CD4-positive, alpha-beta memory T cell (primary cell): ENCODE data around the gene NFATC2IP. TPM values are rescaled to one million over a fixed set of nuclear protein-coding genes. Genes with fewer than 3 reads are reported as not detected.

Experiments used
- CTCF ChIA-PET: fragments of 350-600 bp; sonication (Branson Sonifier 250); formaldehyde crosslinking; loops from one replicate; lab custom pipeline; 2021; ENCODE audit warnings: inconsistent platforms; ENCODE audit not compliant: partially characterized antibody; lab: Charles Lee
- POLR2A ChIA-PET: fragments of 350-600 bp; sonication (Branson Sonifier 250); formaldehyde crosslinking; loops from one replicate; lab custom pipeline; 2021; ENCODE audit not compliant: partially characterized antibody; lab: Charles Lee
- DNase-seq, 5 donors: peaks; one replicate each; pipeline versions ENCODE4 v3.0.0 to v3.0.0-alpha.2; 2020 to 2022; ENCODE audit warnings: mixed read lengths in 1 of 5
- H3K27ac ChIP-seq: one replicate; pipeline ENCODE4 v1.7.0; 2013; ENCODE audit warnings: low read depth, low read length
- H3K27me3 ChIP-seq: 2 replicates; pipeline ENCODE4 v1.7.0; 2013; ENCODE audit warnings: mild to moderate bottlenecking, low read length, moderate library complexity; ENCODE audit not compliant: insufficient read depth
- H3K36me3 ChIP-seq: 2 replicates; pipeline ENCODE4 v1.7.0; 2013; ENCODE audit warnings: mild to moderate bottlenecking, low read length, moderate library complexity; ENCODE audit not compliant: insufficient read depth
- H3K4me1 ChIP-seq: 2 replicates; pipeline ENCODE4 v1.7.0; 2013; ENCODE audit warnings: mild to moderate bottlenecking, low read length, moderate library complexity; ENCODE audit not compliant: insufficient read depth
- H3K4me3 ChIP-seq, 2 donors: one replicate each; pipeline ENCODE4 v1.7.0; 2013; ENCODE audit warnings: low read length in 2 of 2, mild to moderate bottlenecking in 1 of 2
- H3K9me3 ChIP-seq, 2 donors: one replicate each; pipeline ENCODE4 v1.7.0; 2013; ENCODE audit warnings: low read length in 2 of 2, control low read depth in 1 of 2; ENCODE audit not compliant: control insufficient read depth in 1 of 2
- H3K27ac Mint-ChIP-seq, 7 donors: one replicate each; pipeline ENCODE4 v1.8.0; 2020 to 2021; ENCODE audit warnings: mixed read lengths in 7 of 7, mild to moderate bottlenecking in 6 of 7, inconsistent platforms in 3 of 7, moderate library complexity in 3 of 7
- H3K27me3 Mint-ChIP-seq, 2 donors: one replicate each; pipeline ENCODE4 v1.8.0; 2020 to 2021; ENCODE audit warnings: mixed read lengths in 2 of 2
- H3K36me3 Mint-ChIP-seq, 2 donors: one replicate each; pipeline ENCODE4 v1.8.0; 2020 to 2021; ENCODE audit warnings: mixed read lengths in 2 of 2, inconsistent platforms in 1 of 2, mild to moderate bottlenecking in 1 of 2
- H3K4me1 Mint-ChIP-seq, 4 donors: one replicate each; pipeline ENCODE4 v1.8.0; 2020 to 2021; ENCODE audit warnings: mixed read lengths in 4 of 4, mild to moderate bottlenecking in 1 of 4
- H3K4me3 Mint-ChIP-seq, 8 donors: one replicate each; pipeline ENCODE4 v1.8.0; 2020 to 2021; ENCODE audit warnings: mixed read lengths in 8 of 8, mild to moderate bottlenecking in 7 of 8, moderate library complexity in 6 of 8, inconsistent platforms in 3 of 8
- H3K9me3 Mint-ChIP-seq, 8 donors: one replicate each; pipeline ENCODE4 v1.8.0; 2020 to 2021; ENCODE audit warnings: mixed read lengths in 8 of 8, mild to moderate bottlenecking in 5 of 8, inconsistent platforms in 3 of 8, moderate library complexity in 1 of 8
- intact Hi-C: fragments of 100-400 bp; cut with micrococcal nuclease; formaldehyde crosslinking; loops from one replicate; pipeline ENCODE4 v1.15.1; 2023
- polyA plus RNA-seq, 2 donors: library from polyadenylated mRNA; unstranded; fragments of 300-500 nt; fragmentation: Illumina TruSeq; gene quantifications; one replicate each; pipeline ENCODE4 v1.2.3, GENCODE V29; 2021
- total RNA-seq, 2 experiments: library from RNA; stranded (reverse); gene quantifications; one replicate each; pipeline ENCODE4 v1.2.3, GENCODE V29; 2021

The NFATC2IP gene
- total RNA-seq (100 to 1,000 TPM; 105 to 115 TPM), polyA plus RNA-seq (10 to 100 TPM; 29.3 to 30.1 TPM)

DNA sequence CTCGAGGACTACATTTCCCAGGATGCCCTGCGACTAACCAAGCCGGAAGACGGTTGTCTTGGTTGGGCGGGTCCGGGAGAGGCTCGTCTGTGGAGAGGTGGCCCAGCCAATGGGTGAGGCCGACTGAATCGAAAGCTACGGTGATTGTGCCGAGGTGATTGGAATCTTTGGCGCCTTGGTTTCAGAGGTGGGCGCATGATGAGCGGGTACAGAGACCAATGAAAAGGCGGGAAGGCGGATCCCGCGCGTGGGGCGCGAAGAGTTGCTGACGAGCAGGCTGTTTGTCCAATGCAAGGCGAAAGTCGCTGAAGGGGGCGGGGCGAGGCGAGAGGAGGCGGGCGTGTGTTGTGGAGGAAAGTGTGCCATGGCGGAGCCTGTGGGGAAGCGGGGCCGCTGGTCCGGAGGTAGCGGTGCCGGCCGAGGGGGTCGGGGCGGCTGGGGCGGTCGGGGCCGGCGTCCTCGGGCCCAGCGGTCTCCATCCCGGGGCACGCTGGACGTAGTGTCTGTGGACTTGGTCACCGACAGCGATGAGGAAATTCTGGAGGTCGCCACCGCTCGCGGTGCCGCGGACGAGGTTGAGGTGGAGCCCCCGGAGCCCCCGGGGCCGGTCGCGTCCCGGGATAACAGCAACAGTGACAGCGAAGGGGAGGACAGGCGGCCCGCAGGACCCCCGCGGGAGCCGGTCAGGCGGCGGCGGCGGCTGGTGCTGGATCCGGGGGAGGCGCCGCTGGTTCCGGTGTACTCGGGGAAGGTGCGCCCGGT lies at the start of gene NFATC2IP:
NFATC2IP (plus strand) TSS at position 290 of the 762 bp plus-strand sequence; CDS start at position 365, 75 bp downstream.
- Histone ChIP-seq H3K4me3 (peak within 1 kb of the TSS; percentile 12 to 66), H3K4me1 (peaks cover 28% of the 10 kb centered on the region), H3K36me3 (peaks cover 22% of the 10 kb centered on the region), H3K27me3 (no peaks in the 10 kb centered on the region), H3K27ac (peak within 1 kb of the TSS; percentile 70), H3K9me3 (no peaks in the 10 kb centered on the region)
- no peaks in the 10 kb centered on the region for H3K27me3 Mint-ChIP-seq
- peak within 1 kb of the TSS; percentile 68 to 96 (median 93) for H3K27ac Mint-ChIP-seq
- H3K36me3 Mint-ChIP-seq = peaks cover 3 to 22% of the 10 kb centered on the region in 2 donors
- intact Hi-C loops = loop anchor here (1.0 to 2.0 kb wide), 5 partner anchors 23 to 129 kb away; partner anchors contain the start of genes ATXN2L, LAT, RABEP2 and SPNS1
- H3K4me3 Mint-ChIP-seq = peak within 1 kb of the TSS; percentile 93 to 99 (median 96)
- ChIA-PET CTCF (interaction anchor here (0.9 to 1.0 kb wide), 2 partner anchors 80 to 129 kb away, joined by 3 read pairs; no protein-coding TSS in a partner anchor), POLR2A (interaction anchor here (0.7 to 2.8 kb wide), 15 partner anchors 14 to 128 kb away, joined by 3 to 19 read pairs (median 4); partner anchors contain the start of genes ATP2A1, ATXN2L, LAT and RABEP2)
- no peaks in the 10 kb centered on the region for H3K9me3 Mint-ChIP-seq
- DNase-seq = peak; percentile 99 to 100 (median 100)
- peaks cover 14 to 40% (median 29%) of the 10 kb centered on the region in 4 donors for H3K4me1 Mint-ChIP-seq

DNA sequence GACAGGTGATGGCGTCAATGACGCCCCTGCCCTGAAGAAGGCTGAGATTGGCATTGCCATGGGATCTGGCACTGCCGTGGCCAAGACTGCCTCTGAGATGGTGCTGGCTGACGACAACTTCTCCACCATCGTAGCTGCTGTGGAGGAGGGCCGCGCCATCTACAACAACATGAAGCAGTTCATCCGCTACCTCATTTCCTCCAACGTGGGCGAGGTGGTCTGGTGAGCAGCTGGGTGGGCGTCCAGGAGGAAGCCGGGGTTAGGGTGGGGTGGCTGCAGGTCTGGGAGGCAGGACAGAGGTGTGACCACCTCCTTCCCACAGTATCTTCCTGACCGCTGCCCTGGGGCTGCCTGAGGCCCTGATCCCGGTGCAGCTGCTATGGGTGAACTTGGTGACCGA lies 48.9 kb upstream of the NFATC2IP start:
- H3K27ac ChIP-seq = no peak overlapping the region
- Mint-ChIP-seq H3K27me3 (no peaks in the 10 kb centered on the region), H3K9me3 (no peaks in the 10 kb centered on the region), H3K27ac (no peak overlapping the region), H3K36me3 (no peaks in the 10 kb centered on the region), H3K4me3 (no peak overlapping the region), H3K4me1 (no peaks in the 10 kb centered on the region)
- no peaks in the 10 kb centered on the region for H3K27me3 ChIP-seq
- CTCF ChIA-PET = no interaction called here
- intact Hi-C loops = no loop called here
- no peaks in the 10 kb centered on the region for H3K4me1 ChIP-seq
- no peaks in the 10 kb centered on the region for H3K9me3 ChIP-seq
- DNase-seq = no peak
- H3K36me3 ChIP-seq = no peaks in the 10 kb centered on the region
- no peak overlapping the region for H3K4me3 ChIP-seq
- POLR2A ChIA-PET = interaction anchor here (1.2 to 1.5 kb wide), 2 partner anchors 23 to 55 kb away, joined by 3 read pairs; partner anchors contain the start of gene RABEP2

DNA sequence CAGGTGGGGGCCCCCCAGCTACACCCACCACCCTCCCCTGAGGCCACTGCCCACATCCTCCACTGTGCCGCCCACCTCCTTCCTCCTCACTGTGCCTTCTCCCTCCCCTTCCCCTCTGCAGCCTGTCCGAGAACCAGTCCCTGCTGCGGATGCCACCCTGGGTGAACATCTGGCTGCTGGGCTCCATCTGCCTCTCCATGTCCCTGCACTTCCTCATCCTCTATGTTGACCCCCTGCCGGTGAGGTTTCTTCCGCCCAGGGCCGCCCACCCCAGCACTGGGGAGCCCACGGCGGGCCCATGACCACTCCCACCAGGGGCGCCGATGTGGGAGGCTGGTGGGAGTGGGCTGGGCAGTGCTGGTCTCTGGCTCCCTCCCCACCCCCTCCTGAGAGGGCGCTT lies 47.8 kb upstream of the NFATC2IP start:
- Histone ChIP-seq H3K27ac (no peak overlapping the region), H3K4me1 (no peaks in the 10 kb centered on the region), H3K36me3 (no peaks in the 10 kb centered on the region), H3K4me3 (no peak overlapping the region), H3K9me3 (no peaks in the 10 kb centered on the region), H3K27me3 (no peaks in the 10 kb centered on the region)
- POLR2A ChIA-PET = interaction anchor here (1.2 to 1.5 kb wide), 2 partner anchors 22 to 56 kb away, joined by 3 read pairs; partner anchors contain the start of gene RABEP2
- intact Hi-C loops = no loop called here
- H3K4me3 Mint-ChIP-seq = no peak overlapping the region
- no peaks in the 10 kb centered on the region for H3K36me3 Mint-ChIP-seq
- no peak overlapping the region for H3K27ac Mint-ChIP-seq
- CTCF ChIA-PET = no interaction called here
- no peaks in the 10 kb centered on the region for H3K27me3 Mint-ChIP-seq
- no peaks in the 10 kb centered on the region for H3K9me3 Mint-ChIP-seq
- H3K4me1 Mint-ChIP-seq = no peaks in the 10 kb centered on the region
- peak in 1 of 5 donors; percentile 20 for DNase-seq

DNA sequence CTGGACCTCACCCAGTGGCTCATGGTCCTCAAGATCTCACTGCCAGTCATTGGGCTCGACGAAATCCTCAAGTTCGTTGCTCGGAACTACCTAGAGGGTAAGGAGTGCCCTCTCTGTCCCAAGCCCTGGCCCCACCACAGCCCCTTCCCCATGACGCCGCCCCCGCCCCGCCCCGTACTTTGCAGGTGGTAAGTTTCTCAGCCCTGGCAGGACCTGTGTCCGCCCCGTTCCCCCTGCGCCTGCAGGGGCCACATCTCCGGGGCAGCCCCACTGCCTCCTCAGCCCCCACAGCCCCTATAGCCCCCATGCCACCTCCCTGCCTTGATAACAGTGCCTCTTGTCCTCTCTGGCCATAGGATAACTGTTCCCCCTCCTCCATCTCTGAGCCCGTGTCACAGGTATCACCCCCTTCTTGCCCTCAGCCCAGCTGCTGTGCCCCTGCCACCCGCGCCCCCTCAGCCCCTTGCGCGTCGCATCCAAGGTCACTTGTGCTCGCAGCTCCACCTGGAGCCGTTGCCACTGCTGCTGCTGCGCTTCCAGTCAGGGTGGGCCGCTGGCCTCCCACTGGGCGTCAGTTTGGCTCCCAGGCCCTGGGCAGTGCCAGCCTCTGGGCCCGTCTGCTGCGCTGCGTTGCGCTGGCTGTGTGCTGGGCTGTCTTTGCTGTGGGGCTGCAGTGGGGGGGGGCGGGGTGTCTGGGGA lies 47.2 kb upstream of the NFATC2IP start:
- CTCF ChIA-PET = no interaction called here
- H3K27ac Mint-ChIP-seq = no peak overlapping the region
- no peaks in the 10 kb centered on the region for H3K36me3 ChIP-seq
- H3K4me3 Mint-ChIP-seq = no peak overlapping the region
- no peaks in the 10 kb centered on the region for H3K4me1 Mint-ChIP-seq
- peaks cover 0 to 3% of the 10 kb centered on the region in 2 donors for H3K36me3 Mint-ChIP-seq
- intact Hi-C loops = no loop called here
- no peak overlapping the region for H3K4me3 ChIP-seq
- H3K4me1 ChIP-seq = no peaks in the 10 kb centered on the region
- no peak for DNase-seq
- H3K27me3 Mint-ChIP-seq = no peaks in the 10 kb centered on the region
- H3K27me3 ChIP-seq = no peaks in the 10 kb centered on the region
- H3K9me3 ChIP-seq = no peaks in the 10 kb centered on the region
- no peak overlapping the region for H3K27ac ChIP-seq
- POLR2A ChIA-PET = no interaction called here
- H3K9me3 Mint-ChIP-seq = no peaks in the 10 kb centered on the region

DNA sequence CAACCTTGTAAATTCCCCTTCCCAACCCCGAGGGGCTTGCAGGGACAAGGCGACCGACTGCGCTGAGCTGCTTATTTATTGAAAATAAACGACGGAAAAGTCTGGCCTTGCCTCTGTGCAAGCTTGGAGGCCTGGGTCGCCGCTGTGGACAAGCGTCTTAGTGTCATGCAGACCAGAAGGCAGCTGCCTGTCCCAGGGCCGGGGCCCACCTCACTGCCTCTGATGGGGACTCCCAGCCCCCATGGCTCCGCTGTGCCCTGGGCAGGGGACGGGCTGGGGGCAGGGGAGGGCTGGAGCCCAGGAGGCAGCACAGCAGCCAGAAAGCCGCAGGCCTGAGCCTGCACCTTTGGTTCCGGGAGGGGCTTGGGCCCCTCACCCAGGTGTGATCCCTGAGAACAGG lies 46.4 kb upstream of the NFATC2IP start:
- Mint-ChIP-seq H3K4me3 (no peak overlapping the region), H3K27ac (no peak overlapping the region), H3K27me3 (no peaks in the 10 kb centered on the region), H3K9me3 (no peaks in the 10 kb centered on the region), H3K4me1 (no peaks in the 10 kb centered on the region), H3K36me3 (peaks cover 0 to 5% of the 10 kb centered on the region in 2 donors)
- Histone ChIP-seq H3K27ac (no peak overlapping the region), H3K27me3 (no peaks in the 10 kb centered on the region), H3K36me3 (no peaks in the 10 kb centered on the region), H3K4me3 (no peak overlapping the region), H3K9me3 (no peaks in the 10 kb centered on the region), H3K4me1 (no peaks in the 10 kb centered on the region)
- intact Hi-C loops = no loop called here
- CTCF ChIA-PET = no interaction called here
- DNase-seq = no peak
- POLR2A ChIA-PET = no interaction called here

DNA sequence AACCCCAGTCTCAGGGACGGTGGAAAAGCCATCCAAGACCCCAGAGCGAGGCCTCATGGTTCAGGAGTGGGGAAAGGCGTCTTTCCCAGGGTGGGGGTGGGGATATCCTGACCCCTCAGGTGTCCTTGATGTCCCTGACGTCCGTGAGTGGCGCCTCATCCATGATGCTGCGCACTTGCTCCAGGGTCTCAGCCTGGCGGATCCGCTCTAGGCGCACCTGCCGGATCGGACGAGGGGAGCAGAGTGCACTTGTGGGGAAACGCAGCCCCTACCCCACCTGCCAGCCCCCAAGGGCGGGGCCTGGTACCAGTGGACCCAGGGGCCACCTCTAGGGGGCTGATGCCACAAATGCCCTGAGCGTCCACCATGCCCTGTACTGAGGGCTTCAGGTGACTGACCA lies 45.9 kb upstream of the NFATC2IP start:
- H3K27ac ChIP-seq = no peak overlapping the region
- no peaks in the 10 kb centered on the region for H3K9me3 ChIP-seq
- H3K36me3 ChIP-seq = no peaks in the 10 kb centered on the region
- POLR2A ChIA-PET = no interaction called here
- H3K9me3 Mint-ChIP-seq = no peaks in the 10 kb centered on the region
- CTCF ChIA-PET = no interaction called here
- H3K27me3 Mint-ChIP-seq = no peaks in the 10 kb centered on the region
- H3K4me1 ChIP-seq = no peaks in the 10 kb centered on the region
- no peaks in the 10 kb centered on the region for H3K4me1 Mint-ChIP-seq
- no peak overlapping the region for H3K4me3 ChIP-seq
- peaks cover 0 to 5% of the 10 kb centered on the region in 2 donors for H3K36me3 Mint-ChIP-seq
- intact Hi-C loops = no loop called here
- H3K27me3 ChIP-seq = no peaks in the 10 kb centered on the region
- DNase-seq = no peak
- no peak overlapping the region for H3K27ac Mint-ChIP-seq
- no peak overlapping the region for H3K4me3 Mint-ChIP-seq

DNA sequence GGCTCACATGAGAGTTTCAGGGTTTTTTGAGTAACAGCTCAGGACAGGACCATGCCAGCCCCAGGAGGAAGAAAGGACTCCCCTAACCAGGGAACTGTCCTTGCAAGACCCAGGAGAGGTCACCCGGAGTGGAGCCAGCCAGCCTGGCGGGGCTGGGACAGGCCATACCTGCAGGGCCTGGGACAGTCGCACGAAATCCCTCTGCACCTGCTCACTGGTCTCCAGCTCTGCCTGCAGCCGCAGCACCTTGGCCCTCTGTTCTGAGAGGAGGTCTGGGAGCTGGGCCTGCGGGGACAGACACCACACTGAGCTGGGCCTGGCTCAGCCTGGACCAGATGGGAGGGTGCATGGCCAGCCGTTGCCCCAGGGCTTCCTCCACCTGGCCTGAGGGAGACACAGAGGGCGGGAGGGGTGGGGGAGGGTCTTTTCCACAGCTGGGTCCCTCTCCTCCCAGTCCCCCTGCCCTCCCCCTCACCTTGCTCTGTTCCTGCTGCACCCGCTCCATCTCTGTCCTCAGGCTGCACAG lies 45.4 kb upstream of the NFATC2IP start:
- H3K4me3 ChIP-seq = no peak overlapping the region
- no peak for DNase-seq
- H3K4me3 Mint-ChIP-seq = no peak overlapping the region
- no peaks in the 10 kb centered on the region for H3K27me3 ChIP-seq
- peaks cover 0 to 5% of the 10 kb centered on the region in 2 donors for H3K36me3 Mint-ChIP-seq
- POLR2A ChIA-PET = no interaction called here
- CTCF ChIA-PET = no interaction called here
- no peak overlapping the region for H3K27ac Mint-ChIP-seq
- H3K27me3 Mint-ChIP-seq = no peaks in the 10 kb centered on the region
- H3K27ac ChIP-seq = no peak overlapping the region
- H3K4me1 ChIP-seq = no peaks in the 10 kb centered on the region
- H3K9me3 Mint-ChIP-seq = no peaks in the 10 kb centered on the region
- H3K36me3 ChIP-seq = no peaks in the 10 kb centered on the region
- no peaks in the 10 kb centered on the region for H3K9me3 ChIP-seq
- no peaks in the 10 kb centered on the region for H3K4me1 Mint-ChIP-seq
- intact Hi-C loops = no loop called here
